ENCODE results near the gene GDAP1L1.
"Not testable (repeated sequence)": the region's sequence is repeated elsewhere in the genome, so short reads cannot be mapped to it uniquely, and the experiment has no call there.

Gene GDAP1L1

GRCh38 chr20:44221368-44221954 is 25.6 kb upstream of the GDAP1L1 start:
- no peak for DNase-seq

- no peak for DNase-seq
Measured at GRCh38 chr20:44222027-44222426, 25.1 kb upstream of the GDAP1L1 start.

GRCh38 chr20:44222633-44223368 is 24.3 kb upstream of the GDAP1L1 start:
- no peak for DNase-seq

GRCh38 chr20:44223721-44224120 is 23.4 kb upstream of the GDAP1L1 start:
- DNase-seq: no peak

GRCh38 chr20:44224637-44225036 is 22.5 kb upstream of the GDAP1L1 start:
- no peak for DNase-seq

- no peak for DNase-seq
Measured at GRCh38 chr20:44228465-44229258, 18.4 kb upstream of the GDAP1L1 start.

- no peak for DNase-seq
Measured at GRCh38 chr20:44231193-44231592, 15.9 kb upstream of the GDAP1L1 start.

- DNase-seq: no peak
Measured at GRCh38 chr20:44231713-44232468, 15.2 kb upstream of the GDAP1L1 start.

- DNase-seq: not testable (repeated sequence)
Measured at GRCh38 chr20:44232469-44232856, 14.6 kb upstream of the GDAP1L1 start.

- DNase-seq: no peak
Measured at GRCh38 chr20:44233436-44234016, 13.6 kb upstream of the GDAP1L1 start.

GRCh38 chr20:44234566-44235317 is 12.4 kb upstream of the GDAP1L1 start:
- no peak for DNase-seq

- no peak for DNase-seq
Measured at GRCh38 chr20:44235702-44236101, 11.4 kb upstream of the GDAP1L1 start.

GRCh38 chr20:44236840-44237239 is 10.3 kb upstream of the GDAP1L1 start:
- DNase-seq: not testable (repeated sequence)

- DNase-seq: no peak
Measured at GRCh38 chr20:44241796-44242195, 5.3 kb upstream of the GDAP1L1 start.

- no peak for DNase-seq
Measured at GRCh38 chr20:44245977-44246376, 1.1 kb upstream of the GDAP1L1 start.

- DNase-seq: peak; percentile 27
Measured at GRCh38 chr20:44247586-44248409, 690 bp downstream of the GDAP1L1 start.

GRCh38 chr20:44248410-44248759 is 1.3 kb downstream of the GDAP1L1 start:
- no peak for DNase-seq

- no peak for DNase-seq
Measured at GRCh38 chr20:44251284-44251683, 4.2 kb downstream of the GDAP1L1 start.

GRCh38 chr20:44253528-44253927 is 6.4 kb downstream of the GDAP1L1 start:
- no peak for DNase-seq

GRCh38 chr20:44254073-44254472 is 7.0 kb downstream of the GDAP1L1 start:
- no peak for DNase-seq

GRCh38 chr20:44255942-44256341 is 8.8 kb downstream of the GDAP1L1 start:
- no peak for DNase-seq
